GM18861 (cell line): ENCODE measurements around the gene TRIO.
A peak's percentile ranks its signal among the peaks of the same experiment; 100 is the strongest.

Experiments
- ATAC-seq: cut with Tn5 transposase; IDR thresholded peaks from one replicate; pipeline ENCODE4 v1.9.1; 2021; ENCODE audit not compliant: unreplicated experiment

Gene TRIO

GRCh38 chr5:14219800-14220512 lies 76.8 kb downstream of the TRIO start:
- no peak for ATAC-seq

- no peak for ATAC-seq
Observed at GRCh38 chr5:14220642-14221041, 77.5 kb downstream of the TRIO start.

GRCh38 chr5:14221732-14222131 lies 78.6 kb downstream of the TRIO start:
- no peak for ATAC-seq

- ATAC-seq: no peak
Observed at GRCh38 chr5:14222206-14222605, 79.1 kb downstream of the TRIO start.

GRCh38 chr5:14223372-14223771 lies 80.2 kb downstream of the TRIO start:
- no peak for ATAC-seq

- ATAC-seq: peak; percentile 36
Observed at GRCh38 chr5:14225173-14225834, 82.2 kb downstream of the TRIO start.

GRCh38 chr5:14226149-14226548 lies 83.0 kb downstream of the TRIO start:
- no peak for ATAC-seq

- ATAC-seq: no peak
Observed at GRCh38 chr5:14226554-14226953, 83.4 kb downstream of the TRIO start.

- no peak for ATAC-seq
Observed at GRCh38 chr5:14226992-14227391, 83.8 kb downstream of the TRIO start.

- no peak for ATAC-seq
Observed at GRCh38 chr5:14227513-14227912, 84.4 kb downstream of the TRIO start.

GRCh38 chr5:14228219-14228618 lies 85.1 kb downstream of the TRIO start:
- no peak for ATAC-seq

- no peak for ATAC-seq
Observed at GRCh38 chr5:14229181-14229580, 86.0 kb downstream of the TRIO start.

- no peak for ATAC-seq
Observed at GRCh38 chr5:14229734-14230133, 86.6 kb downstream of the TRIO start.

- no peak for ATAC-seq
Observed at GRCh38 chr5:14231156-14231555, 88.0 kb downstream of the TRIO start.

- no peak for ATAC-seq
Observed at GRCh38 chr5:14231890-14232289, 88.7 kb downstream of the TRIO start.

GRCh38 chr5:14234204-14234603 lies 91.1 kb downstream of the TRIO start:
- ATAC-seq: no peak

- ATAC-seq: peak; percentile 34
Observed at GRCh38 chr5:14235872-14236271, 92.7 kb downstream of the TRIO start.

- ATAC-seq: no peak
Observed at GRCh38 chr5:14236757-14237156, 93.6 kb downstream of the TRIO start.

- ATAC-seq: no peak
Observed at GRCh38 chr5:14237317-14238086, 94.4 kb downstream of the TRIO start.

GRCh38 chr5:14238272-14238671 lies 95.1 kb downstream of the TRIO start:
- no peak for ATAC-seq

GRCh38 chr5:14239404-14239803 lies 96.3 kb downstream of the TRIO start:
- ATAC-seq: no peak

GRCh38 chr5:14239951-14240350 lies 96.8 kb downstream of the TRIO start:
- ATAC-seq: no peak
